C4-2B (cell line): ENCODE data around the gene PIK3CD.
"Not testable (repeated sequence)": the region's sequence is repeated elsewhere in the genome, so short reads cannot be mapped to it uniquely, and the experiment has no call there.

Experiments
- H3K27ac ChIP-seq: fragments of 450-650 bp; 2 replicates; pipeline ENCODE4 v1.5.1; 2017
- ZFX ChIP-seq: fragments of 450-650 bp; IDR thresholded peaks from 2 replicates; pipeline ENCODE4 v1.6.1; 2017
- TF ChIP-seq, protein P1 (sequence below): fragments of 450-650 bp; conservative IDR thresholded peaks from 2 replicates; pipeline ENCODE4 v1.5.1; 2017; ENCODE audit warnings: mild to moderate bottlenecking

Gene PIK3CD

DNA sequence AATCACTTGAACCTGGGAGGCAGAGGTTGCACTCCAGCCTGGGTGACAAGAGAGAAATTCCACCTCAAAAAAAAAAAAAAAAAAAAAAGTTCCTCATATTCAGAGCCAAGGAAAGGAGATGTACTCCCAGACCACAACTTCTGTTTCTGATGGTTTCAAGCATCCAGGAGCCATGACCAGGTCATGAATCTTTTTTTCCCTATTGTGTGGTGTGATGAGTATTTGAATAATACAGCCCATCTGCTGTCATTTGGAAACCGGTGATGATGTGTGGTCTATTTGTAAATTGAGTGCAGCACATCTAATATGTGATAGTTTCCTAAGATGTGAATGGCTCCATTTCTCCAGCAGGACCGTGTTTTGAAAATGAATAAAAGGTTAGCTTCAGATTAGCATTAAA is 18.6 kb downstream of the PIK3CD start:
- TF ChIP-seq, protein P1, sequence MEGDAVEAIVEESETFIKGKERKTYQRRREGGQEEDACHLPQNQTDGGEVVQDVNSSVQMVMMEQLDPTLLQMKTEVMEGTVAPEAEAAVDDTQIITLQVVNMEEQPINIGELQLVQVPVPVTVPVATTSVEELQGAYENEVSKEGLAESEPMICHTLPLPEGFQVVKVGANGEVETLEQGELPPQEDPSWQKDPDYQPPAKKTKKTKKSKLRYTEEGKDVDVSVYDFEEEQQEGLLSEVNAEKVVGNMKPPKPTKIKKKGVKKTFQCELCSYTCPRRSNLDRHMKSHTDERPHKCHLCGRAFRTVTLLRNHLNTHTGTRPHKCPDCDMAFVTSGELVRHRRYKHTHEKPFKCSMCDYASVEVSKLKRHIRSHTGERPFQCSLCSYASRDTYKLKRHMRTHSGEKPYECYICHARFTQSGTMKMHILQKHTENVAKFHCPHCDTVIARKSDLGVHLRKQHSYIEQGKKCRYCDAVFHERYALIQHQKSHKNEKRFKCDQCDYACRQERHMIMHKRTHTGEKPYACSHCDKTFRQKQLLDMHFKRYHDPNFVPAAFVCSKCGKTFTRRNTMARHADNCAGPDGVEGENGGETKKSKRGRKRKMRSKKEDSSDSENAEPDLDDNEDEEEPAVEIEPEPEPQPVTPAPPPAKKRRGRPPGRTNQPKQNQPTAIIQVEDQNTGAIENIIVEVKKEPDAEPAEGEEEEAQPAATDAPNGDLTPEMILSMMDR = no peak
- no peak for TF ChIP-seq ZFX
- H3K27ac ChIP-seq = no peak overlapping the region

DNA sequence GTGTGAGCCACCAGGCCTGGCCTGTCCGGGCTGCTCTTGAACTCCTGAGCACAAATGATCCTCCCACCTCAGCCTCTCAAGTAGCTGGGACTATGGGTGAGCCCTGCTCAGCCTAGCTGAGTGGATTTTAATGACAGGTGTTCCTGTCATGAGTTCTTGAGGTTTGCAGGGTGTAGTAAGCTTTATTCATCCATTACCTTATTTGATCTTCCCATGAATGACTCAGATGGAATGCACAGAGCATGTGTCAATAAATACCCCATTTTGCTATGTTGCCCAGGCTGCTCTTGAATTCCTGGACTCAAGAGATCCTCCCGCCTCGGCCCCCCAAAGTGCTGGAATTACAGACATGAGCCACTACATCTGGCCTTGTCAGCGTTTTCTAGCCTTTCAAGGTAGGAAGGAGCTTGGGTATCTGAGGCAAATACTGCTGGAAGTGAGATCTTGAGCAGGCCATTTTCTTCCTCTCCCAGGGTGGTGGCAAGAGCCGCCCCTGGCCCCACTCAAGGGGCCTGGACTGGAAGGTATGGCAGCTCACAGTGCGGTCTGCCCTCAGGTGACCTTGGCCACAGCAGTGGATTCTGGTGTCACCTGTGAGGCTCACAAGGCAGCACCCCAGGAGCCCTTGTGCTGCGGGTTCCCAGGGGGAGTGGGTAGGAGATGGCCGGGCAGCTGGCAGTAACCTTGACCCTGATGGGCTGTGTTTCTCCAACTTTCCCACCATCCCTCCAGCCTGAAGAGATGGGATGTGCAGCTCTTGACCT is 20.0 kb downstream of the PIK3CD start:
- H3K27ac ChIP-seq = no peak overlapping the region
- TF ChIP-seq, protein P1 = no peak
- TF ChIP-seq ZFX = no peak

DNA sequence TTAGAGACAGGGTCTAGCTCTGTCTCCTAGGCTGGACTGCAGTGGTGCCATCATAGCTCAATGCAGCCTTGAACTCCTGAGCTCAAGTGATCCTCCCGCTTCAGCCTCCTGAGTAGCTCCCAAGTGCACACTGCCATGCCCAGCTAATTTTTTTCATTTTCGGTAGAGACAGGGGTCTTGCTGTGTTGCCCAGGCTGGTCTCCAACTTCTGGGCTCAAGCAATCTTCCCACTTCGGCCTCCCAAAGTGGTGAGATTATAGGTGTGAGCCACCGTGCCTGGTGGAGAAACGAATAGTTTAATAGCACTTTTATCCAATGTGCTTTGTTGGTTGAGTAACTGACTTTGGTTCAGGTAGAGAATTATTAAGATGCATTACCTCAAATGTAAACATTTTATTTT is 20.9 kb downstream of the PIK3CD start:
- TF ChIP-seq, protein P1 = no peak
- TF ChIP-seq ZFX = no peak
- no peak overlapping the region for H3K27ac ChIP-seq

DNA sequence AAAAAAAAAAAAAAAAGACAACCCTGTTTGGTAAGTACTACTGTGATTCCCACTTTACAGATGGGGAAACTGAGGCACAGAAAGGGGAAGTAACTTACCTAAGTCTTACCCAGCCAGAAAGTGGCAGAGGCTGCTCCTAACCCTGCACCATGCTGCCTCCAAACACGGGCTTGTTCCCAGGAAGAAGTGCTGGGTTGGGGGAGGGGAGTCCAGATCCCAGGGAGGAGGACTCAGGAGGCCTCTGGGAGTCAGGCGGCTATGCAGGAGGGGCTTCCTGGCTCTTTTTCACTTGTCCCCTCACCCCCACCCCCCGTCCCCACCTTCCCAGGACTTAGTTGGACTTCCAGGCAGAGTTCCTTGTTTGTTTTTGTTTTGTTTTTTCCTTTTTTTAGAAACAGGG is 23.9 kb downstream of the PIK3CD start:
- TF ChIP-seq, protein P1 = no peak
- TF ChIP-seq ZFX = no peak

DNA sequence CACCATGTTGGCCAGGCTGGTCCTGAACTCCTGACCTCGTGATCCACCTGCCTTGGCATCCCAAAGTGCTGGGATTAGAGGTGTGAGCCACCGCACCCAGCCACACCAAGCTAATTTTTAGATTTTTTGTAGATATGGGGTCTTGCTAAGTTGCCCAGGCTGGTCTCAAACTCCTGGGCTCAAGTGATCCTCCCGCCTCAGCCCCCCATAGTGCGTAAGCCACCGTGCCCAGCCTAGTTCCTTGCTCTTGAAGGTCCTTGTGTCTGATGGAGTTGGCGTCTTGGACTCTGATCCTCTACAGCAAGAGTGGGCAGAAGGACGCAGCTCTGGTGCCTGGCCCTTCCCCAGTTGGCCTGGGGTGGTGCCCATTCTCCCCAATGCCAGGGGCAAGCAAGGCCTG is 24.6 kb downstream of the PIK3CD start:
- not testable (repeated sequence) for H3K27ac ChIP-seq

More for the DNA sequence above, 23.9 kb downstream of the PIK3CD start:
- no peak overlapping the region for H3K27ac ChIP-seq

DNA sequence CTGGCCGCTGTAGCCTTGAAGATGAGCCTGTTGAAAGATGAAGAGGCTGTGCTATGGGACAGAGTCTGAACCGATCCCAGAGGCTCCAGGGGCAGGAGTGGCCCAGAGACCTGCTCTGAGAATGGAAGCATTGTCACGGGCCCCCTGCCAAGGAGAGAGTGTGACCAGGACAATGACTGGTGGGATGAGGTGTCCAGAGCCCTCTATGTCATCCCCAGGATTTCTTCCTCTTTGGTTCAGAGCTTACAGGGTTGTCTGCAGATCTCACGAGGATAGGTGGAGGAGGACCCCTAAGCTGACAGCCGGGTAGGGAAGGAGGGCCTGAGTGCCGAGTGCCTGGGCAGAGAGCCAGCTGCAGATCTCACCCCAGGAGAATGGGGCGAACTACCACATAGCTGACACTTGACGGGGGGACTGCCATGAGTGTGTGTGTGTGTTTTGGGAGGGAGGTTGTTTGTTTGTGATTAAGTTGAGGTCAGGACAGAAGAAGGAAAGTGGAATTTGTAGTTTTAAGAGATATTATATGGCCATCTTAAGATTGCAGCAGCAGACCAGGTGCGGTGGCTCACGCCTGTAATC is 25.4 kb downstream of the PIK3CD start:
- TF ChIP-seq, protein P1 = no peak
- no peak for TF ChIP-seq ZFX
- no peak overlapping the region for H3K27ac ChIP-seq

DNA sequence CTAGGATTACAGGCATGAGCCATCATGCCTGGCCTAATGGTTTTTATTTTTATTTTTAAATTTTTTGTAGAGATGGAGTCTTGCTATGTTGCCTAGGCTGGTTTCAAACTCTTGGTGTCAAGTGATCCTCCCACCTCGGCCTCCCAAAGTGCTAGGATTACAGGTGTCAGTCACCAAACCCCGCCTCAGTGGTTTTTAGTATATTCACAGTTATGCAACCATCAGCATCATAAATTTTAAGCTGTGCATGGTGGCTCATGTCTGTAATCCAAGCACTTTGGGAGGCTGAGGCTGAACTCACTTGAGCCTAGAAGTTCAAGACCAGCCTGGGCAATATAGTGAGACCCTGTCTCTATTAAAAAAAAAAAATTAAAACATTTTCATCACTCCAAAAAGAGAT is 28.6 kb downstream of the PIK3CD start:
- TF ChIP-seq, protein P1 = no peak
- TF ChIP-seq ZFX = no peak
- H3K27ac ChIP-seq = no peak overlapping the region

DNA sequence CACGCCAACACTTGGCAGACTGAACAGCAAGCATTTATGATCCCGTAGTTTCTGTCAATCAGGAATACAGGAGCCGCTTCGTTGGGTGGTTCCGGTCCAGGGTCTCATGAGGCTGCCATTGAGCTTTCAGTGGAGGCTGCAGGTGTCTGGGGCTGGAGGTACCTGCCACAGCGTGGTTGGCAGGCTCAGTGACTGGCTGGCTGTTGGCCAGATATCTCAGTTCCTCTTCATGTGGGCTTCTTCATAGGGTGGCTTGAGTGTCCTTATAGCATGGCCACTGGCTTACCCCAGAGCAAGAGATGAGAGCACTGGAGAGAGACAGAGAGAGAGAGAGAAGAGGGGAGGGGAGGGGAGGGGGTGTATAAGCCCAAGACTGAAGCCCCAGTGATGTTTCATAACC is 29.3 kb downstream of the PIK3CD start:
- no peak overlapping the region for H3K27ac ChIP-seq
- TF ChIP-seq, protein P1 = no peak
- TF ChIP-seq ZFX = no peak
